ENCODE measurements around the gene NOXO1. TPM values are rescaled to one million over a fixed set of nuclear protein-coding genes. Genes with fewer than 3 reads are reported as not detected.

NOXO1 gene
- total and polyA plus RNA-seq, 2 donors (not counting 3 experiments of a cell fraction or from before 2014, with no cell fraction given) = 0.37 to 0.60 TPM

- Histone ChIP-seq H3K4me2 (ENCODE audit: insufficient read depth, low read length) (peak overlapping the region; percentile 36), H3K4me3 (replicated peaks in 1 of 3; ENCODE audit: insufficient read depth in 1 of 3, low read depth in 1 of 3, low read length in 3 of 3) (peak overlapping the region in 2 of 3 experiments; percentile 50 to 53), H3K27ac (ENCODE audit: insufficient read depth, low read depth, low read length) (no peak overlapping the region), H3K79me2 (ENCODE audit: control insufficient read depth, insufficient read depth, low read length) (no peaks in the 10 kb centered on the region), H4K20me1 (replicated peaks; ENCODE audit: control insufficient read depth, extremely low read depth, insufficient read depth, low read length) (no peaks in the 10 kb centered on the region), H3K36me3 (ENCODE audit: control insufficient read depth in 2 of 2, extremely low read depth in 1 of 2, insufficient read depth in 2 of 2, low read length in 2 of 2) (no peaks in the 10 kb centered on the region), H2AFZ (ENCODE audit: low read depth, low read length) (peak overlapping the region; percentile 93), H3K9ac (replicated peaks; ENCODE audit: extremely low read depth, insufficient read depth, low read length) (peak overlapping the region; percentile 23), H3K9me1 (replicated peaks; ENCODE audit: control insufficient read depth, extremely low read depth, insufficient read depth, low read length) (no peaks in the 10 kb centered on the region), H3K27me3 (ENCODE audit: control insufficient read depth in 2 of 2, insufficient read depth in 2 of 2, low read length in 2 of 2) (no peaks in the 10 kb centered on the region), H3K4me1 (ENCODE audit: control insufficient read depth, extremely low read depth, insufficient read depth, low read length) (no peaks in the 10 kb centered on the region), H3K9me3 (replicated peaks; ENCODE audit: control insufficient read depth, insufficient read depth, low read length) (no peaks in the 10 kb centered on the region)
- ChIA-PET CTCF (interaction anchor here (0.5 to 1.6 kb wide), 10 partner anchors 13 to 151 kb away, joined by 3 to 12 read pairs (median 4); no protein-coding TSS in a partner anchor), POLR2A (no interaction called here)
- dilution Hi-C loops (cut with MboI; ENCODE audit: extremely low pct_ligation_motif_present, low sequenced_read_pairs) (no loop called here), intact Hi-C loops (cut with micrococcal nuclease) (loop anchor here (1.0 to 2.0 kb wide), 2 partner anchors 13 to 66 kb away; partner anchors contain the start of gene MSRB1)
- TF ChIP-seq POLR2A (IDR thresholded peaks at IDR 0.05; ENCODE audit: low read depth, low read length) = no peak
- no peak for TF ChIP-seq FOS (IDR thresholded peaks at IDR 0.05; ENCODE audit: borderline replicate concordance, insufficient read depth, low read length)
- TF ChIP-seq EZH2 (IDR thresholded peaks at IDR 0.05; ENCODE audit: borderline replicate concordance, low read depth, low read length, severe bottlenecking) = no peak
- TF ChIP-seq GATA2 (IDR thresholded peaks at IDR 0.05; ENCODE audit: insufficient read depth, insufficient read length, low read depth, low read length) = no peak
- TF ChIP-seq MYC (IDR thresholded peaks at IDR 0.05; ENCODE audit: low read depth, low read length) = no peak
- TF ChIP-seq POLR2AphosphoS5 (IDR thresholded peaks at IDR 0.05; ENCODE audit: insufficient read depth, low read depth, low read length) = peak; percentile 66
- TF ChIP-seq MAX (IDR thresholded peaks at IDR 0.05; ENCODE audit: insufficient read depth, insufficient read length) = peak; percentile 45
- TF ChIP-seq CTCF (IDR thresholded peaks at IDR 0.05; ENCODE audit: extremely low read depth in 1 of 2, insufficient read depth in 1 of 2, low read depth in 1 of 2, low read length in 2 of 2) = peak; percentile 80 to 98
- TF ChIP-seq JUN (IDR thresholded peaks at IDR 0.05; ENCODE audit: borderline replicate concordance, insufficient read depth, insufficient read length, low read depth) = no peak
- DNase-seq (ENCODE audit: low read depth, low spot score) = peak; percentile 79
- peak; percentile 74 for FAIRE-seq
- BruUV-seq (replicated peaks) = no TSS peak
Measured at GRCh38 chr16:1929578-1930337, 51.5 kb downstream of the NOXO1 start.

All from endothelial cell of umbilical vein (primary cell).